Panc1 (cell line): ENCODE measurements around the gene CRMP1.

Experiments used
- CTCF ChIP-seq: fragments of 450-650 bp; IDR thresholded peaks from 2 replicates; pipeline ENCODE4 v1.5.1; 2017; ENCODE audit warnings: mild to moderate bottlenecking
- POLR2AphosphoS5 ChIP-seq: IDR thresholded peaks from 2 replicates; pipeline ENCODE4 v1.6.1; 2012; ENCODE audit warnings: mild to moderate bottlenecking, low read depth, low read length, moderate library complexity
- REST ChIP-seq, 2 experiments: IDR thresholded peaks; 2 replicates each; pipeline ENCODE4 v1.6.1; 2011 to 2012; ENCODE audit warnings: low read depth in 2 of 2, control low read depth in 1 of 2, low read length in 1 of 2, mild to moderate bottlenecking in 1 of 2, moderate library complexity in 1 of 2; ENCODE audit not compliant: insufficient read depth in 1 of 2
- SIN3A ChIP-seq: IDR thresholded peaks from 2 replicates; pipeline ENCODE4 v1.6.1; 2012; ENCODE audit warnings: low read depth, mild to moderate bottlenecking, low read length, moderate library complexity, borderline replicate concordance; ENCODE audit not compliant: insufficient read depth

- TF ChIP-seq CTCF: no peak
- no peak for TF ChIP-seq POLR2AphosphoS5
- TF ChIP-seq SIN3A: no peak
- TF ChIP-seq REST (IDR thresholded peaks at IDR 0.05; ENCODE audit: insufficient read depth in 1 of 2, low read depth in 2 of 2, low read length in 1 of 2): no peak
Measured at GRCh38 chr4:5905714-5906113, 12.8 kb upstream of the CRMP1 start.
